HG03575 (cell line): Measurements from ENCODE around the gene NMRAL1.

ENCODE experiments used
- ATAC-seq: cut with Tn5 transposase; IDR thresholded peaks from one replicate; pipeline ENCODE4 v1.9.1; 2021; ENCODE audit not compliant: unreplicated experiment, insufficient number of reproducible peaks, low FRiP score; ENCODE audit errors: extremely low read depth

Gene NMRAL1

DNA sequence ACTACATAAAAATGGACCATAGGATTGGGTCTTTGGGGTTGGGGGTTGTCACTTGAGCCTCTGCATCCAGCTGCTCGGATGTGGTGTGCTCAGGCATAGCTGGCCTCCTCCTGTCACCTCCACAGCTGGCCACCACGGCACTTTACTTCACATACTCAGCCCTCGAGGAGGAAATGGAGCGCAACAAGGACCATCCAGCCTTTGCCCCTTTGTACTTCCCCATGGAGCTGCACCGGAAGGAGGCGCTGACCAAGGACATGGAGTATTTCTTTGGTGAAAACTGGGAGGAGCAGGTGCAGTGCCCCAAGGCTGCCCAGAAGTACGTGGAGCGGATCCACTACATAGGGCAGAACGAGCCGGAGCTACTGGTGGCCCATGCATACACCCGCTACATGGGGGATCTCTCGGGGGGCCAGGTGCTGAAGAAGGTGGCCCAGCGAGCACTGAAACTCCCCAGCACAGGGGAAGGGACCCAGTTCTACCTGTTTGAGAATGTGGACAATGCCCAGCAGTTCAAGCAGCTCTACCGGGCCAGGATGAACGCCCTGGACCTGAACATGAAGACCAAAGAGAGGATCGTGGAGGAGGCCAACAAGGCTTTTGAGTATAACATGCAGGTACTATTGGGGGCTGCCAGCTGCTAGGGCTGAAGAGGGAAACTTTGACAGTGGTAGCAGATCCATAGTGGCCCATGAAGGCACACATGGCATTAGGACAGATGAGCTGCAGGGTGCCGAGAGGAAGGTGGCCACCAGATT, 33.3 kb upstream of the NMRAL1 start:
- ATAC-seq = no peak

DNA sequence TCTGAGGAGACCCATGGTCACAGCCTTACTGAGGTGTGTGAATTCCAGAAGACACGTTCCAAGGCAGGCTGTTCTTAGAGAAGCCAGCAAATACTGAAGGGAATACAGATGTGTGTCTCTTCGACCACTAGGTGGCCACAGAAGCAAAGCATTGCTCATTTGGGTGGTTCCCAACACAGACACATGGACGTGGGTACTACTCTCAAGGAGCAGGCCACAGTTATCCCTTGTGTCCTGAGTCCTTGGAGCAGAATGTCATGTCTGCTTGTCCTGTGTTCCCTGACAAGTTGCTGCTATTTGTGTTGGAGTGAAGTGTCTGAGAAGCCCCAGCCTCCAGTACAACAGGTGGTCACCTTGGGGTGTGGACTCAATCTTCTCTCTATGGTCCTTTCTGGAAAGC, 32.0 kb upstream of the NMRAL1 start:
- ATAC-seq = no peak

DNA sequence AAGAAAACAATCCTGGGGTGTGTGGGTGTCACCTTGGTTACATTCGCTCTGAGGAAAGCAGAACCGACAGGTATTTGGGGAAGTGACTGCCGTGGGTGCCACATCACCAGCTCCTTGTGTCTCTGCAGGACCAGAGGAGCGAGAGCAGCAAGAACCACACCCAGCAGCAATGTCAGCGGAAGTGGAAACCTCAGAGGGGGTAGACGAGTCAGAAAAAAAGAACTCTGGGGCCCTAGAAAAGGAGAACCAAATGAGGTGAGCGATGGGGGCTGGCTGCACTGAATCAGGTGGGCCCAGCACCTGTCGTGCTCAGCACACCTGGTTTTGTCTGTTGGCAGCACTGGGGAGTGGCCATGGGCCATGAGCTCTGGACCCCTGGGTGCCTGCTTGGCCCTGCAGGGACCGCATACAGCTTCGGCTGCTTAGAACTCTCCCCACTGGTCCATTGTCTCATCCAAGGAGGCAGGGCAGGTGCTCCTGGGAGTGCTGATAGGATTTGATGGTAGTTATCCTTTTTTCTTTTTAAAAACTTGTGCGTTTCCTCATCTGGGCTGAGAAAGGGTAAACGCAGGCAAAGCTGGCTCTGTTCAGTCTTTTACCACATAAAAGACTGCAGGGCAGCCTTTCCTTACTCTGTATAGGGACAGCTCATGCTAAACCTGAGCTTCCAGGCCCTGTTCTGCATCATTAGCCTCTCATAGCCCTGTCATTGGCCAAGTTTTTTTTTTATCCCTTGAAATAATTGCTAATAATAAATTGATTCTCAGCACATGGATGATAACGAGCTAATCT, 31.1 kb upstream of the NMRAL1 start:
- ATAC-seq = no peak

DNA sequence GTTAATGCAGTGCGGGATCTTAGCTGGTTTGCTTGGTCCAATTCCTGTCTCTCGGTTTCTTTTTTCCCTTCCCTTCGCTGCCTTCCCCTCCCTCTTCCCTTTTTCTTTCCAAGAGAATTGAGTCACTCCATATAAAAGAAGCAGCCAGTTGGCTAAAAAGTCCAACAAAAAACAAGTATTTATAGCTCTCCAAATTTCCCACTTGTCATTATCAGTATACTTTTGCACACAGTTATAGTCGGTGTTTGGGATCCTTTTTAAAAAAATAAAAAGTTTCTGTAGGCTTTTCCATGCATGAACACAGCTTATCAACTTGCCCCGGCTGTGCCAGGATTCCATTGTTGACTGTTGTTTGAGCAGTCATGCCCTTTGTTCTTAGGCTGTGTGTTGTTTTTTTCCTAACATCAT, 26.6 kb upstream of the NMRAL1 start:
- no peak for ATAC-seq

DNA sequence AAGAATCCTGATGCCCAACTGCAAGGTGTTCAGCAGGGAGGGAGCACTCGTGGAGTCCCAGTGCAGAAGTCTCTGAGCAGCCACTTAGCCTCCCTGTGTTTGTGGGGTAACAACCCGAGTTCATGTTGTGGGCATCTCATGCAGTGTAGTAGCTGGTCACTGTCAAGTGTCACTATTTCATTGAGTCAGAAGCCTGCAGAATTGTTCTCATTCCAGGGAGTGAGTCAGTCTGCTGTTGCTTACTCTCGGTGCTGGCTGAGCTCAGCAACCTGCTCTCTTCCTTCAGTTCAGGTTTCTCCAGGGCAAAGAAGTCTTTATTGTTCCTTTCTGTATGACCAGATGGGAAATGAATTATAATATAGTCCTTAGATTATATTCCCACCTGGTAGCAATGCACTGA, 25.8 kb upstream of the NMRAL1 start:
- no peak for ATAC-seq

DNA sequence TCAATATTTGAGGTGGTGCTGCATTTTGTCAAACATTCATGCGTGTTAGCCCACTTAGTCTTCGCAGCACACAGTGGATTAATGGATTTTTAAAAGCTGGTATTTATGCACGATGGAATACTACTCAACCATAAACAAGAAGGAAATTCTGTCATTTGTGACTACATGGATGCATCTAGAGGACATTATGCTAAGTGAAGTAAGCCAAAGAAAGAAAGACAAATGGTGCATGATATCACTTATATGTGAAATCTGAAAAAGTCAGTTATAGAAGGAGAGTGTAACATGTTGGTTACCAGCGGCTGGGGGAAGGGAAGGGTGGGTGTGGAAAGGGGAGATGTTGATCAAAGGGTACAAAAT, 24.8 kb upstream of the NMRAL1 start:
- no peak for ATAC-seq

DNA sequence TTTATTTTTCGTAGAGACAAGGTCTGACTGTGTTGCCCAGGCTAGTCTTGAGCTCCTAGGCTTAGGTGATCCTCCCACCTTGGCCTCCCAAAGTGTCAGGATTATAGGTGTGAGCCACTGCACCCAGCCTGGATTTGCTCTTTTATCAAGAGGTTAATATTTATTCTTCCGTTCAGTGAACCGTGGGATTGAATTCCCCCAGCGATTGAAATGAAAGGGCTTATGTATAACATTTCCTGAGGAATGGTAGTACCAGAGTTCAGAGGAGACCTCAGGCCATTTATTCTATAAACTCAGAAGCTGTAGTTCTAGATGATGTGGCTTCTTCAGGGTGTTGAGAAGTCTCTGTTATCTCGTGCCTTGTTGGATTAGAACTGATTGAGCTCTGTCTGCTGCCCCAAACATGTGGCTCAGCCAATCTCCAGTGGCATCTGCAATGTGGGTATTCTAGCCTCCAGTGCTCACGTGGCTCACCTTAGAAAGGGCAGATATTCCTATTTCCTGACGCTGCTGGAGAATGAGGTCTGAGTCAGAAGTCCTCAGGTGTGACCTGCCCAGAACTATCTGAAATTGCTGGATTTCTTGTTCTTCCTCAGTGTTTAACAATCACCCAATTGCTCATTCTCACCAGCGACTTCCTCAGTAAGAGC, 24.2 kb upstream of the NMRAL1 start:
- no peak for ATAC-seq

DNA sequence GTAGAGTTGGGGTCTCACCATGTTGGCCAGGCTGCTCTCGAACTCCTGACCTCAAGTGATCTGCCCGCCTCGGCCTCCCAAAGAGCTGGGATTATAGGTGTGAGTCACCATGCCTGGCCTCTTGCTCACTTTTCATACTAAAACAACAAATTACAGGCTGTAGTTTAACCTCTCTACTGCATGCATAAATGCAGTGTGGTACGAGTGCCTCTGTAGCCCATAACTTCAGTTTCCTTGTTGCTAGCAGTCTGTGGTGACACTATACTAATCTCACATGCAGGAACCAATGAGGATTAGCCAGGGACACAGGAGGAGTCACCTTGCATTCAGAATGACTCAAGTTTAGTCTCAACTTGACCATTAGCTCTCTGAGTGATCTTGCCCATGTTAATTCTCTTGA, 21.9 kb upstream of the NMRAL1 start:
- ATAC-seq = no peak

DNA sequence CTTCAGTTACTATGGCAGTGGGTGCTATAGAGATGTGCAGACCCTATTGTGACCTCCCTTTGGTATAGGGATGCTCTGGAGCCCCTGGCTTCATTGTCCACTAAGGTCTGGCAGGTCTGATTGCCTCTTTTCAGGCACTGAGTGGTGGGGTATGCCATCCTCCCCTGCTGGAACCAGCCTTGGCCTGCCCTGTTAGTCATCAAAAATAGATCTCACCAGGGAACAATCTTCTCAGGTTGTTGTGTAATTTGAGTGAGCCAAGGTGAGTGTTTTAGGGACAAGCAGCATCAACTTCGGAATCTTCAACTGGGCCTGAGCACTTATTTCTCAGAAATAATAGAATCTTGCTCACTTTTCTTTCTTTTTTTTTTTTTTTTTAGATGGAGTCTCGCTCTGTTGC, 21.3 kb upstream of the NMRAL1 start:
- ATAC-seq = no peak

DNA sequence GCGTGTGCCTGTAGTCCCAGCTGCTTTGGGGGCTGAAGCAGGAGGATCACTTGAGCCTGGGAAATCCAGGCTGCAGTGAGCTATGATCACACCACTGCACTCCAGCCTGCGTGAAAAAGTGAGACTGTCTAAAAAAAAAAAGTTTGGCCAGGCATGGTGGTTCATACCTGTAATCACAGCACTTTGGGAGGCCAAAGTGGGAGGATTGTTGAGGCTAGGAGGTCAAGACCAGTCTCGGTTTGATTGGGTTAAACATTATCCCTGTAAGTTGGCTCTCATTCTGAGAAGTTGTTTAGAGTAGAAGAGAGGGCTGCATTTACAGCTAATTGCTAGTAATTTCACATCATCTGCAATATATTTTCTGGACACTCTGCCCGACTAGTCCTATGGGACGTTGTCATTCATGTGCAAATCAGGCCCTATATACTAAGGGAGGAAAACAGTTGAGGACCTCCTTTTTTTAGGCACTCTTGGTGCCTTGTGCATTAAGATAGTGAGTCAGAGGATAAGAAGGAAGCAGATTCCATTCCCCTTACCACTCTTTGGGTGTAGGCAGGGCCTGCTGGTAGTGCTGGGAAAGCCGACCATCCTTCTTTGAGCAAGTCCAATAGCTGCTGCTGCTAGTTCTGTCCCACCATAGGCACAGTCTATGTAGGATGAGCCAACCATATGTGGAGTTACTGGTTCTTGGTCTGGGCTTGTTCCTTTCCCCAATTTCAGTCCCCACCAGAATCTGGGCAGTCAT, 20.5 kb upstream of the NMRAL1 start:
- no peak for ATAC-seq

DNA sequence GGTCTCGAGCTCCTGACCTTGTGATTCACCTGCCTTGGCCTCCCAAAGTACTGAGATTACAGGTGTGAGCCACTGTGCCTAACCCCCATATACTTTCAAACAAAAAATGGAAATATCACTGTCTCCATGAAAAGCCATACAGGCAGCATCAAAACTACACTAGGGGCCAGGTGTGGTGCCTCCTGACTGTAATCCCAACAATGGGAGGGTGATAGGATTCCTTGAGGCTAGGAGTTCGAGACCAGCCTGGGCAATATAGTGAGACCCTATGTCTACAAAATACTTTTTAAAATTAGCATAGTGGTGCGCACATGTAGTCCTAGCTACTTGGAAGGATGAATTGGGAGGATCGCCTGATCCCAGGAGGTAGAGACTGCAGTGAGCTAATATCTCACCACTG, 17.5 kb upstream of the NMRAL1 start:
- ATAC-seq = no peak

DNA sequence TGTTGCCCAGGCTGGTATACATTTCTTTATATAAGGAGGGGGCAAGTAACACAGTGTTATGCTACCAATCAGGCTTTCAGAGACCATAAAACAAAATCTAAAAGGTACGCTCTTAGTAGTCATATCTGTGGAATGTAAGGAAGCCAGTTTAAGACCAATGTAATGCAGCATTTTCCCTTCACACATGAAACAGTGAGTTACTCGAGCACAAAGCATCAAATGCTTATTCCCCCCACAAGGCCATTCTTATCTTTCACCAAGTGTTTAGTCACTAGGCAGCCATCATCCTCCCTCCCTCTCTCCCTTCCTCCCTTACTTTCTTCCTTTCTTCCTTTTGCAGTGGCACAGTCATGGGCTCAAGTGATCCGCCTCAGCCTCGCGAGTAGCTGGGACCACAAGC, 14.6 kb upstream of the NMRAL1 start:
- no peak for ATAC-seq

DNA sequence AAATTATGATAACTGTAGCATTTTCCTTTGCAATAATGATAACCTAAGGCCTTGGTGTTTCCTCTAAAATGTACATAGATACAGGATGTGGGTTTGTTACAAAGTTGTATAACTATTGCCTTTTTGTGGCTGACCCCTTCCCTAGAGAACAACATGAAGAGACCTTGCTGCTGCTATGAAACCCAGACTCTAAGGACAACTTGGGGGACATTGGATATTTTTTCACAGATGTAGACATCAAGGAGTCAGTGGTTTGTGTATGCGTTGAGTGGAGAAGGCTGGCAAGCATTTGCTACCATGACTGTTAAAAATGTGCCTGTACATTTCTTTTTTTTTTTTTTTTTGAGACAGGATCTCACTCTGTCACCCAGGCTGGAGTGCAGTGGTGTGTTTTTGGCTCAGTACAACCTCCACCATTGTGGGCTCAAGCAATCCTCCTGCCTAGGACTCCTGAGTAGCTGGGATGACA, 14.1 kb upstream of the NMRAL1 start:
- ATAC-seq = no peak

DNA sequence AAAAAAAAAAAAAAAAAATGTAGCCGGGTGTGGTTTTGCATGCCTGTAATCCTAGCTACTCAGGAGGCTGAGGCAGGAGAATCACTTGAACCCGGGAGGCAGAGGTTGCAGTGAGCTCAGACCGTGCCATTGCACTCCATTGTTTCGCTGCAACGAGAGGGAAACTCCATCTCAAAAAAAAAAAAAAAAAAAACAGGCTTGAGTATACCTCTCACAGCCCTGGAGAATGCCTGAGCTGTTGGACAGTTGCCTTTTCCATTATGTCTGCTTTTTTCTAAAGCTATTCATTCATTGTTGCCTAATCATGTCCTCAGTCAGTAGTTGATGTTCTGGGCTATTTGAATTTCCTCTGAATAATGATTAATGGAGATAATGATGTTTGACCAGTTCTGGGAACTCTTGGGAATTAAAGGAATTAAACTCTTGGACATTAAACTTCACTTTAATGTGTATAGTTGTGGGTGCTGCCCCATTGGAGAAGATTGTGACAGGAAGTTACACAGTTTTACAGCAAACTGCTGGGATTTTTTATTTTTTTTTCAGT, 13.6 kb upstream of the NMRAL1 start:
- no peak for ATAC-seq

DNA sequence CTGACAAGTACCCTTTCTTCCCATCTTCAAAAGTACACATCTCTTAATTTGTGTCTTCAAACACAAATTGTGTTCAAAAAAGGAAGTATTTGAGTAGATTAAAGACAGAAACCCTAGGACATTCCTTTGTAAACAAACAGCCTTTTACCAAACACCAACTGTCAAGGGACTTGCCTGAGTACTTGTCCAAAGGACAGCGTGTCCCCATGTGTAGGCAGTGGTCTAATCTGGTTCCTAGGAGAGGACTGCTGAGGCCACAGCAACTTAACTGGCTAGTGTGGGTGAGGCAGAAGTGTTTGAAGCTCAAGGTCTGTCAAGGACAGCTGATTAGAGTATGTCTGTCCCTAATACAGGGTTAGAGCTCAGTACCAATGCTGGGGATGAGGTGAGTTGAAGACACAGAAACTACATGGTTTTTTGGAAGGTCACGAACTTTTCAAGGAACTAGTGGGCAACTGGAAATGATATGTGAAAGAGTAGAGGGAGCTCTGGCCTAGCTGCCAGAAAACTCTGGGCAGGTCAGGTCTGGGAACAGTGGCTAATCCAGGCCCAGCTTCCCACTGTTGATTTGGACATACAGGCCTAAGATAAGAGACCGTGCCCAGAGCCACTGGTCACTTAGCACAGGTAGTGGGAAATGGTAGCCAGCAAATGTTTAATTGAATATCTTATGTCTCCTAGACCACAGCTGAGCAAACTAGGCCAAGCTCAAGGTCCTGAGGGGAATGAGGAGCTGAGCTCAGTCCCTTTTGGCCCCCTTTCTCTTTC, 11.9 kb upstream of the NMRAL1 start:
- ATAC-seq = no peak

DNA sequence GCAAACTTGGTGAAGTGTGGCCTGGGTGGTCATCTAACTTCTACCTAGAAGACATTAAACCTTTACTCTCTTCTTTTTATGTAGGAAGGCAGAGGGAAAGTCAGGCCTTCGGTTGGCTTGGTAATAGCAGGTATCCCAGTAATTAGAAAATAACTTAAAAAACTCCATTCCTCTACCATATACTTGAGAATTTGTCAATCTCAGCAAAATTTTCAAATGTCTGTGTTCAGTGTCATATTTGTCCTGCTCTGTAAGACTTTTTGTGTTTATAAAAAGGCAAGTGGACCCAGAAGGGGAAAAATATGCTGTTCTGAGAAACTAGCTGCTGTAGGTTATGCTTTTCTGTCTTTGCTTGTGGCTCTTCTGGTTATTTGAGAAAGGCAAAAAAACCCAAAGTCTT, 7.5 kb upstream of the NMRAL1 start:
- no peak for ATAC-seq

DNA sequence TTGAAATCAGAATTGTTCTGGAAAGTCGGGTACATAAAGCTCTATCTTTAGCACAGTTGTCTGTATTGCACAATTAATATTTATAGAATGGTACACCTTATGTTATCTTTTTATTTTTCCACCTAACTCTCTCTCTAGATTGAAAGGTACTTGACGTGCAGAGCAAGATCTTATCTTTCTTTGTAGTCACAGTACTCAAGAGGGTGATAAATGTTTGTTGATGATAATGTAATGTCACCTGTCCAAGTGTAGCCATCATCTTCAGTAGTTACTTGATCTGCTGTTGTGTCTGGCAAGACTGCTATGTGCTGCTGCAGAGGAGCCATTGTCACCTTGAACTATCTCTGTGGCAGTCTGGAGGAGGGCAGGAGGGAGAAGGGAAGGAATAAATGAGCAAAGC, 7.1 kb upstream of the NMRAL1 start:
- no peak for ATAC-seq

DNA sequence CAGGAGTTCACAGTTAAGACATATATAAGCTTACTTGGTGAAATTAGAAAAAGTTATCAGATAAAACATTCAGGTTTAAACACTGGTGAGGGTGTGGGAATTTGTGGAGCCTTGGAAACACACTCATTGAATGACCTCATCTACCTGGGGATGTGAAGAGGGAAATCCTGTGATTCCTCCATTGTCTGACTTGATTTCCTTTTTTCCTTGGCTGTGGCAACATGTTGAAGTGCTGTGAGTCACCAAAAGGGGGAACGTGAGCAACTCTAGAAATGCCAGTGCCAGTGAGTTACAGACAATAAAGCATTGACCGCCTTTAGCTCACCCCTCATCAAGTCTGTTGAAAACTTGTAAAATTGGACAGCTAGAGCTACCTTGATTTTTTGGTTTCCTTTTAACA, 3.5 kb upstream of the NMRAL1 start:
- ATAC-seq = no peak
